Measurements from ENCODE around the gene TENM3.
A peak's percentile ranks its signal among the peaks of the same experiment; 100 is the strongest.

The TENM3 gene

GRCh38 chr4:182778222-182778982 is 535.2 kb downstream of the TENM3 start:
- DNase-seq (no peak), ATAC-seq (no peak)

- ATAC-seq: no peak
- DNase-seq: no peak
Measured at GRCh38 chr4:182786991-182787390, 543.8 kb downstream of the TENM3 start.

- ATAC-seq (no peak), DNase-seq (no peak)
Measured at GRCh38 chr4:182788201-182788600, 545.0 kb downstream of the TENM3 start.

GRCh38 chr4:182789529-182789928 is 546.3 kb downstream of the TENM3 start:
- DNase-seq (no peak), ATAC-seq (no peak)

GRCh38 chr4:182795446-182796238 is 552.4 kb downstream of the TENM3 start:
- ATAC-seq: no peak
- no peak for DNase-seq

DNA sequence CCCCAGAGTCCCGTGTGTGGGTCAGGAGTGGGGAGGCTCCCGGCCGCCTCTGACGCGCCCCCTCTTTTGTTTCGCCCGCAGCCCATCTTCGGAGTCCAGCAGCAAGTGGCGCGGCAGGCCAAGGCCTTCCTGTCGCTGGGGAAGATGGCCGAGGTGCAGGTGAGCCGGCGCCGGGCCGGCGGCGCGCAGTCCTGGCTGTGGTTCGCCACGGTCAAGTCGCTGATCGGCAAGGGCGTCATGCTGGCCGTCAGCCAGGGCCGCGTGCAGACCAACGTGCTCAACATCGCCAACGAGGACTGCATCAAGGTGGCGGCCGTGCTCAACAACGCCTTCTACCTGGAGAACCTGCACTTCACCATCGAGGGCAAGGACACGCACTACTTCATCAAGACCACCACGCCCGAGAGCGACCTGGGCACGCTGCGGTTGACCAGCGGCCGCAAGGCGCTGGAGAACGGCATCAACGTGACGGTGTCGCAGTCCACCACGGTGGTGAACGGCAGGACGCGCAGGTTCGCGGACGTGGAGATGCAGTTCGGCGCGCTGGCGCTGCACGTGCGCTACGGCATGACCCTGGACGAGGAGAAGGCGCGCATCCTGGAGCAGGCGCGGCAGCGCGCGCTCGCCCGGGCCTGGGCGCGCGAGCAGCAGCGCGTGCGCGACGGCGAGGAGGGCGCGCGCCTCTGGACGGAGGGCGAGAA is 556.5 kb downstream of the TENM3 start:
- no peak for DNase-seq
- no peak for ATAC-seq

DNA sequence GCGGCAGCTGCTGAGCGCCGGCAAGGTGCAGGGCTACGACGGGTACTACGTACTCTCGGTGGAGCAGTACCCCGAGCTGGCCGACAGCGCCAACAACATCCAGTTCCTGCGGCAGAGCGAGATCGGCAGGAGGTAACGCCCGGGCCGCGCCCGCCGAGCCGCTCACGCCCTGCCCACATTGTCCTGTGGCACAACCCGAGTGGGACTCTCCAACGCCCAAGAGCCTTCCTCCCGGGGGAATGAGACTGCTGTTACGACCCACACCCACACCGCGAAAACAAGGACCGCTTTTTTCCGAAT is 557.0 kb downstream of the TENM3 start:
- ATAC-seq: no peak
- DNase-seq: no peak

DNA sequence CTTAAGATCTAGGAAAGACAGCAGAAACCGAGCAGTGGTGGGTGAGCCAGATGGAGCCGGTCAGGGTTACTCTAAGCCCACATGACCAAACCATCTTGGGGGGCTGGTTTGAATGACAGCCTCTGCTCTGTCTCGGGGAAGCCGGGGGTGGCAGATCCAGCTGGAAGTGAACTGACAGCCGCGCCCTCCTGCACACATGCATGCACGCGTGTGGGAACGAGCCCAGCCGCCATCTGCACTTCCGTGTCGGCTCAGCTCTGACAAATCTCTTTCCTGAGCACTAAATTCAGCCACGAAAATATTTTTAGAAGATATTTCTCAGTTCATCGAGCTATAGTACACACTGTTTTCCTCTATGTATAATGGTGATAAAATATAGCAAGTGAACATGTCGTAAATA is 558.4 kb downstream of the TENM3 start:
- no peak for ATAC-seq
- DNase-seq: no peak

DNA sequence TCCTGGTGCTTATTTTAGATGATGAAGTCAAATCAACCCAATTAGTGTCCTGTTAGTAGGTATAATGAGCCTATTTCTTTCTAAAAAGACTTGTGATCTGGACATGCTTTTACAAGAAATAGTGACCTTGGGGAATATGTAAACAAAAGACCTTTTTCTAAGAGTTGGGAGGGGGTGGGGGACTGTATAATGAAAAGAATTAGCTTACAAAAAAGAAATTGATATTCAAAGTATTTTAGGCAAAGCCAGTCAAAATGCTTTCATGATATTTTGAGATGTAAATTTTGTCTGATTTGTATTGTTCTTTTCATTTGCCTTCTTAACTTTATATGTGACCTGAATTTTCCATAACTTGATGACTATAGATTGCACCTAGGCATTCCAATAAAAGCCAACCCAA is 559.4 kb downstream of the TENM3 start:
- no peak for ATAC-seq
- no peak for DNase-seq

DNA sequence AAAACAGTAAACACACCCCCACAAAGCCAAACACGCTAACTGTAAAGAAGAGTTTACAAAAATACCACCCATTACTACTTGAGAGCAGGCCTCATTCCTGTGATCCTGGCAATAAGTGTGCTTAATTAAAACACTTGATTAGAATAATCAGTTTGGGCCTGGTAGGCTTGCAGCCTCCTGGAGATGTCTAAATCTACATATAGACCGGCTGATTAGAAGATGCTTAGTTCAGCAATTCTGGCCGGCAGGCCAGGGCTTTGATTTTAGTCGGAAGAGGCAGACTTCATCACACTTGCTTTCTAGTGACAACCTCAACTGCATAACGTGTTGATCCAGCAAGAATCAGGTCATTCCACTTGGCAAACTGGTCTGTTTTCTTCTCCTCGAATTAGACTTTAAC is 560.0 kb downstream of the TENM3 start:
- no peak for ATAC-seq
- no peak for DNase-seq

GRCh38 chr4:182804131-182804530 is 560.9 kb downstream of the TENM3 start:
- no peak for ATAC-seq
- no peak for DNase-seq

GRCh38 chr4:182805321-182805720 is 562.1 kb downstream of the TENM3 start:
- ATAC-seq: no peak

DNA sequence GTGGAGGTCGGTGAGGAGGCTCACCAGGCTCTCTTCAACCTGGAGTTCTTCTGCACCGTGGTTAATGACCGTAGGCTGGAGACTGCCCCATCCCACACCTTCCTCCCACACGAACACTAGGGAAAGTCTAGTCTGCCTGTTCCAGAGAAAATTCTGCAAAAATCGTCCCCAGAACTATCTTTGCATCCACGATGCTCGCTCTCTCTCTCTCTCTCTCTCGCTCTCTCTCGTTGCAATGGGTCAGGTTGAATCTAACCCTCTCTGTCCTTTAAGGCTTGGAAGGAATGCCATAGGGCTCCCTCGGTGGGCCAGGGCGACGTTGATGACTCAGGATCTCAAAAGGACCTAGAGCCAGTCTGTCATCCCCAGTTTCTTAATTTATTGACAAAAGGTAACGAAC is 562.5 kb downstream of the TENM3 start:
- DNase-seq (no peak), ATAC-seq (no peak)

More at GRCh38 chr4:182805321-182805720, 562.1 kb downstream of the TENM3 start:
- DNase-seq: no peak

DNA sequence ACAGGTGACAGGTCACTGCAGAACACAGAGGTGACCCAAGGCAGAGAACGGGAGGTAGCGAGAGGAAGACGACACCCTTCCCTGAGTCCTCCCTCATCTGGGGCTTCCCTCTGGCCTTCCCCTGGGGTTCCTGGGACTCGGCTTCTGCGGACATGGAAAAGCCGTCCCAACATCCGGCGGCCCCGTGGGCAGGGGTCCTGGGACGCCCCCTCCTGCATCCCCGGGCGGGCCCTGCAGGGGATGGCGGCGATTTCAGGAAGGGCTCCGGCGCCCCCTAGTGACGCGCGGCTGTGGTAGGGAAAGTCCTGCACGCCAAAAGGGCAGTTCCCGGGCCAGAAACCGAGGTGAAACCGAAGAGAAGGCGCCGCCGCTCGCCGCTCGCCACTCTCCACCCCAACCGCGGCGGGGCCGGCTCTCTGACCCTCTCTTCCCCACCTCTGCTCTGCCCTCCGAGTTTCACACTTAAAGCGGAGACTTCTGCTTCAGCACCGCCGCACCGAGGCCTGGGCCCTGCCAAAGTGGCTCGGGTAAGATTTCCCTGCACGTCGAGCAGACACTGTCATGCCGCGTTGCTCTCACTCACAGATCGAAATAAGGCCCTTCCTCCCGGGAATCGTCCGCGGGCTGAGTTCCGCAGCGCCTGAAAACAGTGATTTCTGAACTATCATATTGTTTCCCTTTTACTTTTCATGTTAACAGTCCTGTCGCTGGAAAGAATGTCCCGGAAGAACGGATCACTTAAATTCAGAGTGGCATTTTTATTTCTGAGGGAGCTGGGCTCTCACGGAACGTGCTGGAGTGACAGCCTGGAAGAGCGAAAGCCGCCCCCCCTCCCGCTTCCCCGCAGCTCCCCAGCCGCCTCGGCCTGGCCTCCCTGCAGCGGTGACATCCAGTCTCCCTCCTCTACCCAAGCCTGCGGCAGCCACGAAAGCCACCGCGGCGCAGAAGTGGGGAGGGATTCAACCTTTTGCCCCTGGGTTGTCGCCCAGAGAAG is 563.4 kb downstream of the TENM3 start:
- DNase-seq (peak; percentile 81), ATAC-seq (peak; percentile 22)

- ATAC-seq (no peak), DNase-seq (no peak)
Measured at GRCh38 chr4:182807346-182807745, 564.1 kb downstream of the TENM3 start.

DNA sequence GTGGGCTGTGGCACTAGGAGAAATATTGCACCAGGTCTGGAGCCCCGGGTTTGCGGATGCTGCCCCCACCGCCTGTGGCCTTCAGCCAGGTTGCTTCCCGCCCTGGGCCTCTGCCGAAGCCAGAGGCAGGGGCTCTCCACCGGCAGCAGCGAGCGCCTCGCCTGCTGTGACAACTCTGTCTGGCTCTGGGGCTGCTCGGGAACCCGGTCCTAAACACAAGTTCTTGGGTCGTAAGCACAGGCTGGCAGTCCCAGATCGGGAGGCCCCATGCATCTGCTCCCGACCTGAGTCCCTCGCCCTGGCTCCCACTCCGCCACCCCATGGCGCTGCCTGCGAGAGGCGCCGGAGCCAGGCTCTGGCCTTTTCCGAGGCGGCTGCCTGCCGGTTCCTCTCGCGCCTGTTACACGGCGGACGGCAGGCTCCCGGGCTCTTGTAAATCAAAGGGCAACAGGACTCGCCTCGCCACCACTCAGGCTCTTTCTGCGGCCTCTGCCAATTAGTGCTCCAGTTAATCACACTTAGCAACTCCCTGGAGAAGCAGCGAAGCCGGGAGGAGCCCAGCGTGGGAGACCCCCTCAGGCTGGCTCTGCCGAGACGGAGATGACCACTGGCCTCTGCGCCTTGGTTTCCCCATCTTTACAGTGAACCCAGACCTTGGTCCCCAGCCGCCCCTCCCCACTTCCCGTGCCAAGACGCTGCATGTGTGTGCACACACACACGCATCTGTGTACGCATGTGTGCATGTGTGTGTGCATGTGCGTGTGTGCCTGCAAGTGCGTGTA is 564.8 kb downstream of the TENM3 start:
- ATAC-seq: no peak
- no peak for DNase-seq

- ATAC-seq: peak; percentile 86
Measured at GRCh38 chr4:182808673-182809416, 565.6 kb downstream of the TENM3 start.

DNA sequence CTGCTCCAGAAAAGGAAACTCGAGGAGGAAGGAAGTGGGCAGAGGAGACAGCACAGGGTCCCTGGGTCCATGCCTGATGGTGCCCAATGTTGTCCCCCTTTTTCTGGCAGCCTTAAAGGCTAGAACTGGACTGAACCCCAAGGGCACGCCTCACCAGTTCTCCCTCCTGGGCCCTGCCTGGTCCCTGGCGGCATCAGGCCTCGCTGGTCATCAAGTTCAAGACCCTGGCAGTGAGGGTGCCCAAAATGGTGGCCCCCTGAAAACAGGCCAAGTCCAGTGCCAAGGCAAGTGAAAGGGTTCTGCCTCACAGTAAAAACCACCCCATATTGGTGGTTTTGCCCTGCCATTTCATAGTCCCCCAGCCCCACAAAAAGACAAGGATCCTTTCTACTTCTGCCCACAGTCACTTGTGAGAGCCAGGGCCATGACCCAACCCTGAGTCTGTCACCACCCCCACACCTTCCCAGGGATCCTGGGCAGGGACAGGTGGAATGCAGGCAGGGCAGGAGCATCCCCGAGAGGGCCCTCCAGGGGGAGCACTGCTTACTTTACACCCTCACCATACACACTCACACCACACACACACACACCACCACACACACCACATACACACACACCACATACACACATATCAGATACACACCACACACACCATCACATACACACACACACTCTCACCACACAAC is 566.4 kb downstream of the TENM3 start:
- peak; percentile 22 for DNase-seq
- ATAC-seq: no peak

More at GRCh38 chr4:182808673-182809416, 565.6 kb downstream of the TENM3 start:
- DNase-seq: peak; percentile 61

DNA sequence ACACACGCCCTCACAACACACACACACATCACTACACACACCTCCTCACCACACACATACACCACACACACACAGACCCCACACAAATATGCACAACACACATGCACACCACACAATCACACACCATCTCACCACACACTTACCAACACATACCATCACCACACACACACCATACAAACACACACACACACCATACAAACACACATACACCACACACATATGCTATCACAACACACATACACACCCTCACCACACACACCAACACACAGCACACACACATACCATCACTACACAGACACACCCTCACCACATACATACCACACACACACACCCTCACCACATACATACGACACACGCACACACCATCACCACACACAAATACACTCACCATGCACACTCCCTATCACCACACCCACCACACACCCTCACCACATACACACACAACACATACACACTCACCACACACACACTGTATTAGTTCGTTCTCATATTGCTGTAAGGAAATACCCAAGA is 567.0 kb downstream of the TENM3 start:
- ATAC-seq: no peak
- DNase-seq: no peak
